ENCODE data around the gene DNAH8.

Gene DNAH8

GRCh38 chr6:39051399-39052122 lies 336.4 kb downstream of the DNAH8 start:
- no peak for DNase-seq (ENCODE audit: insufficient read length, low spot score)
- no peak for TF ChIP-seq POLR2A (IDR thresholded peaks at IDR 0.05; ENCODE audit: low read depth, low read length)
- no peak for FAIRE-seq

DNA sequence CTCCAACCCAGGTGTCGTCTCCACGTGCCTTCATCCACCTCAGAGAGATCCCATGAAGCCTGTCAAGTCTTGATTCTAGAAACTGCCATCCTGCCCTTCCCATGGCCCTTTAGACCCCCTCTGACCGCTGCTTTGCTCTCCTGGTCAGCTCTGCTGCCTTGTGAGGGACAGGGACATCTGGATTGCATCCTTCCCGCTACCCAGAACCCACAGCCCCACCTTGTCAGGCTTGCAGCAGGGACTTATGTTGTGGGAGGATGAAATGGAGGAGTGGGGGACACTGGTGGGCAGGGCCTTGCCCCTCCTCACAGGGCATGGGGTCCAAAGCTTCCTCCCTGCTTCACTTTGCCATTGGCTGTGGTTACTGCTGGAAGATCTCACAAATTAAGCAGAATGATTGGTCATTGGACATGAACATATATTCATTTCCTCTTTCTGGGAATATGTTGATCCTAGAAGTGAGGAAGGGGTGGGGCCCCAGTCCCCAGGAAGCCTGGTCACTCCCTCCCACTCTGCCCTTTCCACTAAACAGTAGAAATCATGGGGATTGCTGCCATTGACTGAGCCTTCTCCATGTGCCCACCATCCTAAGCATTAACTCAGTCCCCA lies 338.0 kb downstream of the DNAH8 start:
- DNase-seq (ENCODE audit: insufficient read length, low spot score), result no peak
- no peak for TF ChIP-seq POLR2A (IDR thresholded peaks at IDR 0.05; ENCODE audit: low read depth, low read length)
- FAIRE-seq, result no peak

DNA sequence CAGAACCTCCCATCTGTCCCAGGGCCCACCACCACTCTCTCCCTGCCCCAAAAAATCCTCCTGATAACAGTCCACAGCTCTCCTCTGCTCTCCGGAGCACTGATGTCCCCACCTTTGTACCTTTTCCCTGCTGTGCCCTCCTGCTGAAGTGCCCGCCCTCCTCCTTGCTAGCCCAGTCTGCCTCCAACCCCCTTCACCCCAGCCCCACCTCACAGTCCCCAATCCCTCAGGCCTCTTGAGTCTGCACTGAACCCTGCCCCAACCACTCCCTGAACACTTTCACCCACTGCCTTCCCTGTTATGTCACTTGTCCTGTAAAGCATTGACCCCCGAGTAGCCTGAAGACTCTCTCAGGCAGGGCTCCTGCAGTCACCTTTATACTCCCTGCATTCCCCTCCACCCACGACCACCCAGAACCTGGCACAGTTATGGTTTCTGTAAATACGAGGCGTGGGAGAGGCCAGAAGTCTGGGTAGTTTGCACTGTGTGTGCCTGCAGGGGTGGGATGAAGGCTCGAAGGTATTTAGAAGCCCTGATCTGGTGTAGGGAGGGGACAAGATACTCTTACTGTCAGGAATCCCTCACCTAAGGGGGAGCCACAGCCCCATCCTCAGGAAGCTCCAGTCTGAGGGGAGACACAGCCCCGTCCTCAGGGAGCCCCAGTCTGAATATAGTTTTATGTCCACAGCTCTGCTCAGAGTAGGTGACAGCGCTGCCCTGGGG lies 338.9 kb downstream of the DNAH8 start:
- FAIRE-seq (no peak), DNase-seq (ENCODE audit: insufficient read length, low spot score) (no peak)
- TF ChIP-seq POLR2A (IDR thresholded peaks at IDR 0.05; ENCODE audit: low read depth, low read length), result no peak

- FAIRE-seq, result no peak
- no peak for TF ChIP-seq POLR2A (IDR thresholded peaks at IDR 0.05; ENCODE audit: low read depth, low read length)
- no peak for DNase-seq (ENCODE audit: insufficient read length, low spot score)
These were observed 339.5 kb downstream of the DNAH8 start for GRCh38 chr6:39054577-39055142.

- DNase-seq (ENCODE audit: insufficient read length, low spot score) (no peak), FAIRE-seq (no peak)
- no peak for TF ChIP-seq POLR2A (IDR thresholded peaks at IDR 0.05; ENCODE audit: low read depth, low read length)
These were observed 340.6 kb downstream of the DNAH8 start for GRCh38 chr6:39055661-39056060.

GRCh38 chr6:39056191-39056590 lies 341.1 kb downstream of the DNAH8 start:
- no peak for FAIRE-seq
- TF ChIP-seq POLR2A (IDR thresholded peaks at IDR 0.05; ENCODE audit: low read depth, low read length), result no peak
- no peak for DNase-seq (ENCODE audit: insufficient read length, low spot score)

DNA sequence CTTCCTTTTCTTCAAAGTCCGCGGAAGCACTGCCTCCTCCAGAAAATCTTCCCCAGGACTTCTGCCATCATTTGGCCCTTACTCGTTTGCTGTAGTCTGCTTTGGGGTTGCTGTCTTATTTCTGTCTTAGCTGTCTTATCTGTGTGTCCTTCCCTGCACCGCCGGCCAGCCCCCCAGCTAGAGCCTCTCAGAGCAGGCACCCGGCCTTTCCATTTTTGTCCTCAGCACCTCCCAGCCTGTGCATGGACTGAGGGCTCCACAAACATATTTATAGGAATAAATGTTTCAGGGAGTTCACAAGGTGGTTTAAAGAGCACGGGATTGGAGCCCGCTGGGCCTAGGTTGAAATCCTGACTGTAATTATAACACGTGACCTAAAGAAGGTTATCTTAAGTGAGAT lies 341.6 kb downstream of the DNAH8 start:
- DNase-seq (ENCODE audit: insufficient read length, low spot score), result no peak
- TF ChIP-seq POLR2A (IDR thresholded peaks at IDR 0.05; ENCODE audit: low read depth, low read length), result no peak
- no peak for FAIRE-seq

GRCh38 chr6:39057251-39058155 lies 342.4 kb downstream of the DNAH8 start:
- no peak for TF ChIP-seq POLR2A (IDR thresholded peaks at IDR 0.05; ENCODE audit: low read depth, low read length)
- DNase-seq (ENCODE audit: insufficient read length, low spot score), result no peak
- FAIRE-seq, result no peak

- TF ChIP-seq POLR2A (IDR thresholded peaks at IDR 0.05; ENCODE audit: low read depth, low read length), result no peak
- no peak for FAIRE-seq
- no peak for DNase-seq (ENCODE audit: insufficient read length, low spot score)
These were observed 343.5 kb downstream of the DNAH8 start for GRCh38 chr6:39058471-39059147.

- no peak for TF ChIP-seq POLR2A (IDR thresholded peaks at IDR 0.05; ENCODE audit: low read depth, low read length)
- DNase-seq (ENCODE audit: insufficient read length, low spot score) (no peak), FAIRE-seq (no peak)
These were observed 344.6 kb downstream of the DNAH8 start for GRCh38 chr6:39059496-39060310.

DNA sequence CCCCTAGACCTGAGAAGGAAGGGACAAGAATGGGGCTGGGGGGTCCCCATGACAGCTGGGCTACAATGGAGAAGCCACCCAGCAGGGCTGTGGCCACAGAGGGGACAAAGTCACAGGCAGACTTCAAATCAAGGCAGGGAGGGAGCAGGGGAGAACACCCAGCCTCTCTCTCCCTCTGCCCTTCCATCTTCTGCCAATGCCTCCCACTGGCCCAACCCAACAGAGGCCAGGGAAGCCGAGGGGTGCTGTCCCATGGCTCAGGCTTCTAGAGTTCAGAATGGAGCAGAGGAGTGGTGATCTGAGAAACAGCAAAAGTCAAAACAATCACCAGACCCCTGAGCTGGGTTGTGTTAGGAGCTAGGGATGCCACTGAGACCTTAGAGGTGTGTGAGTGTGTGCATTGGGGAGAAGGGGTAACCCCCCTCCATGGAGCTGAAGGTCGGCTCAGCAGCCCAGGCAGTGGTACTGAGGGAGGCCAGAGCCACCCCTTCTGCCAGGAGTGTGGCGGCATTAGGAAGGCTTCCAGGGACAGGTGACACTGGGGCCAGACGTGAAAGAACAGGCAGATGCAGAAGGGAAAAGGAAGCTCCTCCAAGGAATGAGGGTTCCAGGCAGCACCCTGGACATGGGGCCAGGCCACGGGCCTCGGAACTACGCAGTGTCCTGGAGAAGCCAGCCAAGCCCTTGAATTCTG lies 345.5 kb downstream of the DNAH8 start:
- TF ChIP-seq POLR2A (IDR thresholded peaks at IDR 0.05; ENCODE audit: low read depth, low read length), result no peak
- DNase-seq (ENCODE audit: insufficient read length, low spot score) (no peak), FAIRE-seq (no peak)

DNA sequence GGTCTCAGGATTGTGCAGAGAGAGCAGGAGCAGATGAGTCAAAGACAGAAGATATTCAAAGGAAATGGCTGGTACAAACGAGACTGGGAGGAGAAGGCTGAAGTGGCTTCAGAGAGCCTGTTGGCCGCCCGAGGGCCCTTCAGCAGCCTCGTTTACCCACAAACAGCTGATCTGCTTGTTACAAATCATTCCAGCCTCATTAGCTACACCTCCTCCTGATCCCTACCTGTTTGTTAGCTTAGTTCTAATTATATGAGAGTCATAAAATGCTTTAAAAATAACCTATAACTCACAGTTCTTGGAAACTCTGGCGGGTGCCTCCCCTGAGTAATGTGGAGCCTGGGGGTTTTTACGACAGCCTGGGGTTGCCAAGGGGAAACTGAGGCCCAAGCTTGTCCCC lies 346.1 kb downstream of the DNAH8 start:
- no peak for TF ChIP-seq POLR2A (IDR thresholded peaks at IDR 0.05; ENCODE audit: low read depth, low read length)
- no peak for FAIRE-seq
- DNase-seq (ENCODE audit: insufficient read length, low spot score), result no peak

Data from H54 (cell line).